H1 (cell line): ENCODE data around the gene KLHL10. TPM values are rescaled to one million over a fixed set of nuclear protein-coding genes. Genes with fewer than 3 reads are reported as not detected.

ENCODE experiments used
- CTCF ChIA-PET: fragments of 300-600 bp; sonication (Branson Sonifier 250); formaldehyde crosslinking; loops from one replicate; lab custom pipeline; 2021; ENCODE audit not compliant: partially characterized antibody; lab: Charles Lee
- POLR2A ChIA-PET: fragments of 300-600 bp; sonication (Branson Sonifier 250); formaldehyde crosslinking; loops from one replicate; lab custom pipeline; 2021; ENCODE audit warnings: inconsistent platforms; ENCODE audit not compliant: partially characterized antibody; lab: Charles Lee
- DNase-seq, 2 experiments: peaks; one replicate each; pipeline versions ENCODE4 v3.0.0 to v3.0.0-alpha.2; 2010 to 2022; ENCODE audit warnings: low spot score in 2 of 2, low read depth in 1 of 2, mixed read lengths in 1 of 2
- FAIRE-seq: peaks from 2 replicates; lab custom pipeline; 2011; peaks lifted over from hg19 to GRCh38; lab: Jason Lieb, UNC
- H2AFZ ChIP-seq: 2 replicates; pipeline ENCODE4 v1.8.1; 2012; ENCODE audit warnings: low read length, inconsistent platforms
- H2AK5ac ChIP-seq: 2 replicates; pipeline ENCODE4 v1.6.1; 2013; ENCODE audit warnings: low read depth, low read length
- H2BK120ac ChIP-seq: replicated peaks from 2 replicates; pipeline ENCODE3; 2013; ENCODE audit warnings: low read depth, low read length, inconsistent platforms
- H2BK12ac ChIP-seq: 2 replicates; pipeline ENCODE4 v1.6.1; 2013; ENCODE audit warnings: low read depth, low read length
- H2BK15ac ChIP-seq: 2 replicates; pipeline ENCODE4 v1.6.1; 2013; ENCODE audit warnings: low read length
- H2BK20ac ChIP-seq: 2 replicates; pipeline ENCODE4 v1.6.1; 2013; ENCODE audit warnings: low read length
- H2BK5ac ChIP-seq: 2 replicates; pipeline ENCODE4 v1.6.1; 2013; ENCODE audit warnings: low read depth, low read length
- H3K14ac ChIP-seq: 2 replicates; pipeline ENCODE4 v1.6.1; 2013; ENCODE audit warnings: inconsistent platforms; ENCODE audit not compliant: insufficient read length
- H3K18ac ChIP-seq: 2 replicates; pipeline ENCODE4 v1.6.1; 2013; ENCODE audit warnings: low read length; ENCODE audit errors: extremely low read depth
- H3K23ac ChIP-seq: 2 replicates; pipeline ENCODE4 v1.6.1; 2013; ENCODE audit warnings: inconsistent platforms; ENCODE audit not compliant: insufficient read length
- H3K23me2 ChIP-seq: 2 replicates; pipeline ENCODE4 v1.6.1; 2013; ENCODE audit warnings: low read depth, low read length
- H3K27ac ChIP-seq: 2 replicates; pipeline ENCODE4 v1.6.1; 2011; ENCODE audit warnings: low read depth, low read length, inconsistent platforms
- H3K27me3 ChIP-seq, 4 experiments: replicated peaks in 1 of 4; 1 replicate in 1 of 4; 2 replicates in 3 of 4; pipeline versions ENCODE4 v1.6.1 to v1.8.1; 2011 to 2013; ENCODE audit warnings: low read length in 3 of 4, mild to moderate bottlenecking in 3 of 4, inconsistent platforms in 2 of 4, mixed read lengths in 2 of 4, moderate library complexity in 1 of 4; ENCODE audit not compliant: control insufficient read depth in 3 of 4, insufficient read depth in 3 of 4; ENCODE audit errors: extremely low read depth in 1 of 4
- H3K36me3 ChIP-seq, 4 experiments: 2 replicates each; pipeline versions ENCODE4 v1.6.1 to v1.8.1; 2011 to 2013; ENCODE audit warnings: mild to moderate bottlenecking in 4 of 4, low read length in 3 of 4, moderate library complexity in 2 of 4, control low read depth in 1 of 4, inconsistent platforms in 1 of 4; ENCODE audit not compliant: insufficient read depth in 4 of 4, control insufficient read depth in 2 of 4
- H3K4ac ChIP-seq: replicated peaks from 2 replicates; pipeline ENCODE3; 2013; ENCODE audit warnings: low read length, low read depth, mixed read lengths, inconsistent platforms; ENCODE audit not compliant: insufficient read length
- H3K4me1 ChIP-seq, 4 experiments: replicated peaks in 1 of 4; 1 replicate in 1 of 4; 2 replicates in 3 of 4; pipeline versions ENCODE4 v1.6.1 to v1.8.1; 2011 to 2013; ENCODE audit warnings: low read length in 3 of 4, inconsistent platforms in 2 of 4, mixed read lengths in 1 of 4; ENCODE audit not compliant: insufficient read depth in 4 of 4, control insufficient read depth in 3 of 4
- H3K4me2 ChIP-seq, 2 experiments: 2 replicates each; pipeline versions ENCODE4 v1.6.1 to v1.8.1; 2011 to 2013; ENCODE audit warnings: low read depth in 2 of 2, low read length in 2 of 2, control low read depth in 1 of 2, inconsistent platforms in 1 of 2, mild to moderate bottlenecking in 1 of 2; ENCODE audit not compliant: insufficient read depth in 1 of 2
- H3K4me3 ChIP-seq, 4 experiments: fragments of 200-600, 300-600 bp in 1 of 4; sonication (generic), shearing (Covaris generic), sonication (Bioruptor Twin) in 1 of 4; 2 replicates each; pipeline versions ENCODE4 v1.5.1 to v1.8.1; 2011 to 2016; ENCODE audit warnings: low read length in 4 of 4, low read depth in 3 of 4, control low read depth in 2 of 4, inconsistent platforms in 2 of 4, mild to moderate bottlenecking in 2 of 4, mixed read lengths in 1 of 4, moderate library complexity in 1 of 4; ENCODE audit not compliant: insufficient read depth in 2 of 4; ENCODE audit errors: extremely low read depth in 1 of 4
- H3K56ac ChIP-seq: replicated peaks from 2 replicates; pipeline ENCODE3; 2013; ENCODE audit warnings: low read depth, mild to moderate bottlenecking, mixed read lengths, low read length, inconsistent platforms; ENCODE audit not compliant: insufficient read length
- H3K79me1 ChIP-seq: 2 replicates; pipeline ENCODE4 v1.6.1; 2013; ENCODE audit warnings: low read depth, low read length, control low read depth
- H3K79me2 ChIP-seq, 2 experiments: 2 replicates each; pipeline versions ENCODE4 v1.6.1 to v1.8.1; 2012 to 2013; ENCODE audit warnings: low read length in 2 of 2, mild to moderate bottlenecking in 2 of 2, inconsistent platforms in 1 of 2; ENCODE audit not compliant: insufficient read depth in 2 of 2, control insufficient read depth in 1 of 2
- H3K9ac ChIP-seq, 4 experiments: replicated peaks in 1 of 4; 1 replicate in 1 of 4; 2 replicates in 3 of 4; pipeline versions ENCODE4 v1.6.1 to v1.8.1; 2011 to 2013; ENCODE audit warnings: low read depth in 3 of 4, low read length in 3 of 4, control low read depth in 2 of 4, mild to moderate bottlenecking in 2 of 4, moderate library complexity in 2 of 4, inconsistent platforms in 1 of 4; ENCODE audit errors: extremely low read depth in 1 of 4
- H3K9me3 ChIP-seq, 2 experiments: 2 replicates each; pipeline versions ENCODE4 v1.6.1 to v1.8.1; 2012 to 2013; ENCODE audit warnings: mild to moderate bottlenecking in 2 of 2, moderate library complexity in 2 of 2, control low read depth in 1 of 2, inconsistent platforms in 1 of 2, low read depth in 1 of 2, low read length in 1 of 2, mixed read lengths in 1 of 2; ENCODE audit not compliant: insufficient read depth in 2 of 2
- H4K20me1 ChIP-seq, 2 experiments: replicated peaks in 1 of 2; 2 replicates each; pipeline versions ENCODE3 to v1.8.1; 2011 to 2013; ENCODE audit warnings: inconsistent platforms in 2 of 2, low read length in 2 of 2, mild to moderate bottlenecking in 1 of 2; ENCODE audit not compliant: insufficient read depth in 2 of 2, control insufficient read depth in 1 of 2
- H4K5ac ChIP-seq: 2 replicates; pipeline ENCODE4 v1.6.1; 2013; ENCODE audit warnings: low read length, low read depth, mixed read lengths, inconsistent platforms; ENCODE audit not compliant: insufficient read length
- H4K8ac ChIP-seq: 2 replicates; pipeline ENCODE4 v1.8.0; 2013; ENCODE audit warnings: mild to moderate bottlenecking, moderate library complexity, low read length, inconsistent platforms; ENCODE audit not compliant: insufficient read depth; ENCODE audit errors: extremely low read depth
- H4K91ac ChIP-seq: replicated peaks from 2 replicates; pipeline ENCODE3; 2013; ENCODE audit warnings: low read length, mixed read lengths, inconsistent platforms; ENCODE audit not compliant: insufficient read length
- CBX8 ChIP-seq: fragments of 300-800, 300-1000 bp; sonication (generic); IDR thresholded peaks from 2 replicates; pipeline ENCODE4 v1.7.1; 2016; ENCODE audit warnings: low read depth, low read length, borderline replicate concordance
- CHD1 ChIP-seq: IDR thresholded peaks from 2 replicates; pipeline ENCODE4 v1.6.1; 2012; ENCODE audit warnings: low read depth, low read length, improper control_type of control experiment
- KDM5A ChIP-seq: fragments of 200-600 bp; IDR thresholded peaks from 2 replicates; pipeline ENCODE4 v1.7.1; 2012; ENCODE audit warnings: mild to moderate bottlenecking, low read length, inconsistent platforms, mixed read lengths
- RNF2 ChIP-seq: fragments of 200-900, 300-1000 bp; sonication (generic); IDR thresholded peaks from 2 replicates; pipeline ENCODE4 v1.7.1; 2016; ENCODE audit warnings: borderline replicate concordance, low read depth, mild to moderate bottlenecking, antibody characterized with exemption, low read length; ENCODE audit not compliant: poor library complexity, severe bottlenecking; ENCODE audit errors: missing control alignments
- SIN3A ChIP-seq, 2 experiments: IDR thresholded peaks in 1 of 2; conservative IDR thresholded peaks in 1 of 2; 2 replicates each; pipeline ENCODE4 v1.6.1; 2011 to 2012; ENCODE audit warnings: low read length in 2 of 2, improper control_type of control experiment in 1 of 2, low read depth in 1 of 2, mild to moderate bottlenecking in 1 of 2
- SIRT6 ChIP-seq: IDR thresholded peaks from one replicate; pipeline ENCODE4 v1.7.1; 2012; ENCODE audit warnings: low read length, inconsistent platforms
- SIX5 ChIP-seq: IDR thresholded peaks from 2 replicates; pipeline ENCODE4 v1.6.1; 2011; ENCODE audit warnings: mild to moderate bottlenecking, low read depth, low read length
- TEAD4 ChIP-seq: IDR thresholded peaks from 2 replicates; pipeline ENCODE4 v1.6.1; 2012; ENCODE audit warnings: low read depth, low read length, inconsistent platforms, mixed read lengths
- WGBS, 2 experiments: shearing (Covaris generic) in 1 of 2; methylation state at CpG; one replicate each; pipeline versions ENCODE4 v1.1.6 to v1.1.7; 2013 to 2015; ENCODE audit warnings: low lambda C conversion rate in 2 of 2, mixed read lengths in 2 of 2, inconsistent platforms in 1 of 2, low coverage in 1 of 2, missing lambda C conversion rate in 1 of 2; ENCODE audit not compliant: insufficient replicate concordance in 2 of 2, insufficient coverage in 1 of 2, insufficient read length in 1 of 2; ENCODE audit errors: extremely low coverage in 1 of 2, missing lambda C conversion rate in 1 of 2; 5-methylcytosine and 5-hydroxymethylcytosine counted together
- long read RNA-seq, 2 experiments: library from RNA in 1 of 2; library from capped mRNA in 1 of 2; stranded (forward); transcript quantifications; one replicate each; pipeline ENCODE4 v2.0.0, GENCODE V29; 2021; ENCODE audit warnings: inconsistent platforms in 1 of 2
- polyA minus RNA-seq, 3 experiments: library from RNA; depleted of rRNA, polyadenylated mRNA; stranded (reverse); fragments of >200 nt; gene quantifications; 1 replicate in 2 of 3; 2 replicates in 1 of 3; pipeline ENCODE4 v1.2.3, GENCODE V29; 2011
- polyA plus RNA-seq, 7 experiments: library from polyadenylated mRNA; depleted of rRNA in 3 of 7; stranded (reverse) in 5 of 7; unstranded in 2 of 7; fragments of >200 nt in 5 of 7; fragments of 200-250 nt in 2 of 7; gene quantifications; 1 replicate in 5 of 7; 2 replicates in 1 of 7; 4 replicates in 1 of 7; pipeline versions ENCODE4 v1.2.1 to v1.2.3, GENCODE V29; 2011 to 2013; ENCODE audit warnings: missing spikeins in 2 of 7, mixed read lengths in 2 of 7
- total RNA-seq: library from RNA; stranded (reverse); fragmentation: NEBNext Ultra II Directional; extraction: Animal tissue kit (Norgen Biotek cat#: 25700); gene quantifications from 2 replicates; pipeline ENCODE4 v1.2.1, GENCODE V29; 2021

Gene KLHL10
- total RNA-seq (0.19 TPM in 1 of 2 replicates, not detected in the other), polyA plus RNA-seq (2011; rRNA removed) (0.14 and 0.26 TPM in 2 replicates), polyA minus RNA-seq (2011; rRNA and poly(A)+ RNA removed) (0.17 and 1.0 TPM in 2 replicates)
- 0.43 TPM for polyA plus RNA-seq (2011; cell fraction: cytosol; rRNA removed)
- 0.71 TPM for polyA plus RNA-seq (2011; cell fraction: nucleus; rRNA removed)
- polyA plus RNA-seq (2012, experiment 1 of 2), result 0.29 to 0.45 TPM (median 0.36 TPM) in 4 replicates
- polyA plus RNA-seq (2012, experiment 2 of 2), result not detected
- polyA plus RNA-seq (2013, experiment 1 of 2), result 0.24 TPM
- polyA plus RNA-seq (2013, experiment 2 of 2), result 0.09 TPM
- not detected for polyA minus RNA-seq (2011; cell fraction: cytosol; rRNA and poly(A)+ RNA removed)
- polyA minus RNA-seq (2011; cell fraction: nucleus; rRNA and poly(A)+ RNA removed), result not detected
- long read RNA-seq, experiment 1, result 0 reads
- long read RNA-seq, experiment 2, result 0 reads

DNA sequence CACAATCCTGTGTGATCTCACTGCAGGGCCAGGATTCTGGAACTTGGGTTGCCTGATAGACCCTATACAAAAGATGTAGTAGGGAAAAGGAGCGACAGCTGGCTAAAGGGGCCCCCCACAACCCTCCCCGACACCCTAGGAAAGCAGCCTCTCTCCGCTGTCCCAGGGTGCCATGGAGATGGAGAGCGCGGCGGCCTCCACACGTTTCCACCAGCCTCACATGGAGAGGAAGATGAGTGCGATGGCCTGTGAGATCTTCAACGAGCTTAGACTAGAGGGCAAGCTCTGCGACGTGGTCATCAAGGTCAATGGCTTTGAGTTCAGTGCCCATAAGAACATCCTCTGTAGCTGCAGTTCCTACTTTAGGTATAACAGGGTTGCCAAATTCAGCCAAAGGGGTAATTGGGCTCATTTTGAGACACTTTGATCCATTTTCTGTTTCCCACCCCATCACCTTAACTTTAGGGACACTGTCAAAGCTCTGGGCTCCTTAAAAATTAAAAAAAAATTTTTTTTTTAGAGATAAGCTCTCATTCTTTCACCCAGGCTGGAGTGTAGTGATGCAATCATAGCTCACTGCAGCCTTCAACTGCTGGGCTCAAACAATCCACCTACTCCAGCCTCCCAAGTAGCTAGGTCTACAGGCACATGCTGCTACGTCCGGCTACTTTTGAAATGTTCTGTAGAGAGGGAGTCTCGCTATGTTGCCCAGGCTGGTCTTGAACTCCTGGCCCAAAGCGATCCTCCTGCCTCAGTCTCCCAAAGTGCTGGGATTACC is at the start of gene KLHL10:
Gene KLHL10, plus strand, starts transcription at position 65 of the 778 bp plus-strand sequence. Its CDS starts 108 bp downstream, at position 173.
- CTCF ChIA-PET, result interaction anchor here (0.9 to 1.1 kb wide), 5 partner anchors 10 to 26 kb away, joined by 3 to 4 read pairs (median 3); no protein-coding TSS in a partner anchor
- 0 out of 2 replicates have a peak within 1 kb of the TSS, but pooled peaks have one; percentile 99 for H2AFZ ChIP-seq
- no peak for FAIRE-seq
- TF ChIP-seq SIN3A (conservative IDR thresholded peaks at IDR 0.05 in 1 of 2, IDR thresholded peaks at IDR 0.05 in 1 of 2; ENCODE audit: low read depth in 1 of 2, low read length in 2 of 2), result no peak
- TF ChIP-seq CBX8, result no peak
- no peak for TF ChIP-seq SIRT6
- no peak for TF ChIP-seq RNF2
- no peak for TF ChIP-seq KDM5A
- TF ChIP-seq SIX5, result no peak
- TF ChIP-seq CHD1, result no peak
- TF ChIP-seq TEAD4, result no peak

More for the DNA sequence above, at the start of gene KLHL10:
- DNase-seq, result no peak
- Histone ChIP-seq H3K4me1 (peaks cover 0 to 5% (median 0%) of the 10 kb centered on the region in 4 experiments; a peak in 1 of 7 replicates), H3K36me3 (peaks cover 0 to 4% (median 0%) of the 10 kb centered on the region in 4 experiments; a peak in 2 of 8 replicates), H3K79me1 (peaks cover 5% of the 10 kb centered on the region; the same call in 1 of the 2 replicates), H3K23me2 (peaks cover 6% of the 10 kb centered on the region; the same call in 1 of the 2 replicates), H2BK5ac (no peak within 1 kb of the TSS), H3K23ac (no peak within 1 kb of the TSS), H3K14ac (no peak within 1 kb of the TSS), H2AK5ac (no peak within 1 kb of the TSS), H3K4ac (no peak within 1 kb of the TSS), H3K27ac (no peak within 1 kb of the TSS), H3K4me2 (peak within 1 kb of the TSS; percentile 80 to 83), H3K9ac (no peak within 1 kb of the TSS), H2BK120ac (no peak within 1 kb of the TSS), H4K8ac (no peak within 1 kb of the TSS; the same call in 1 of the 2 replicates), H4K20me1 (no peaks in the 10 kb centered on the region), H3K18ac (no peak within 1 kb of the TSS), H3K79me2 (no peaks in the 10 kb centered on the region), H3K9me3 (no peaks in the 10 kb centered on the region), H3K27me3 (peaks cover 0 to 5% (median 0%) of the 10 kb centered on the region in 4 experiments; a peak in 1 of 7 replicates), H3K56ac (no peak within 1 kb of the TSS), H2BK15ac (peak within 1 kb of the TSS; percentile 89; the same call in 1 of the 2 replicates), H4K5ac (no peak within 1 kb of the TSS), H4K91ac (no peak within 1 kb of the TSS), H2BK12ac (no peak within 1 kb of the TSS), H2BK20ac (no peak within 1 kb of the TSS), H3K4me3 (peak within 1 kb of the TSS in 1 of 4 experiments; percentile 96; a peak in 1 of 8 replicates)
- 98% methylated on average over 15 of the region's 15 CpGs; no CpG with 5 or more reads in 1 of the 2 experiments for WGBS, 2 experiments
- POLR2A ChIA-PET, result interaction anchor here (0.6 to 1.6 kb wide), 6 partner anchors 14 to 152 kb away, joined by 3 to 5 read pairs (median 4); partner anchors contain the start of gene KLHL11
